Fibroblast of peridontal ligament (primary cell): ENCODE results near the gene RRP15.

Source experiments
- DNase-seq: peaks from one replicate; pipeline ENCODE4 v3.0.0-alpha.2; 2010; ENCODE audit errors: extremely low read depth

RRP15 gene, protein sequence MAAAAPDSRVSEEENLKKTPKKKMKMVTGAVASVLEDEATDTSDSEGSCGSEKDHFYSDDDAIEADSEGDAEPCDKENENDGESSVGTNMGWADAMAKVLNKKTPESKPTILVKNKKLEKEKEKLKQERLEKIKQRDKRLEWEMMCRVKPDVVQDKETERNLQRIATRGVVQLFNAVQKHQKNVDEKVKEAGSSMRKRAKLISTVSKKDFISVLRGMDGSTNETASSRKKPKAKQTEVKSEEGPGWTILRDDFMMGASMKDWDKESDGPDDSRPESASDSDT

DNA sequence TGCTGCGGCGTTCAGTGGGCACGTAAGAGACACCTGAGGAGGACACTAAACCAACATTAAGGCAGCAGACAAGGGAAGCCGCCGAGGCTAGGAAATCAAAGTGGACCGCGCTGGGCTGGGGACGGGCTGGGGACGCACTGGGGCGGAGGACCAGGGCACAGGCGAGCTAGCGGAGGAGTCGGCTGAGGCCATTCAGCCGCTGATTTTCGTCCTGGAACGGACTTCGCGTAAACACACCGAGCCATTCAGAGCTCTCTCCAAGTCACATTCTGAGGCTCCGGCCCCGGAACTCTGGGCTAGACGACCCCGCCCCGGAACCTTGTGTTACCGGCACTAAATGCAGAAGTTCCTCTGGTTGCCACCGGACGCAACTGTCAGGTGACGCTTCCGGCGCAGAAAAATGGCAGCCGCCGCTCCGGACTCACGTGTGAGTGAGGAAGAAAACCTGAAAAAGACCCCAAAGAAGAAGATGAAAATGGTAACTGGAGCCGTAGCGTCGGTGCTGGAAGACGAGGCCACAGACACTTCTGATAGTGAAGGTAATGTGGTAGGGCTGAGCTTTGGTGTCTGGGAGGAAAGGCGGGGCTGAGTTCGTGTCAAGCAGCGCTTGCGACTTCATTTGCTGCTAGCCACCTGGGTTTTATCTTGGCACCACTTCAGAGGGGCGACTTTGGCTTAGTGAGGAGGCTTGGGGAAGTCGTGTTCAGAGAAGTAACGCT, at the start of gene RRP15:
Gene RRP15 (plus strand): TSS at position 377 of the 719 bp plus-strand sequence. CDS start 24 bp downstream, at position 401.
- DNase-seq: peak; percentile 91

DNA sequence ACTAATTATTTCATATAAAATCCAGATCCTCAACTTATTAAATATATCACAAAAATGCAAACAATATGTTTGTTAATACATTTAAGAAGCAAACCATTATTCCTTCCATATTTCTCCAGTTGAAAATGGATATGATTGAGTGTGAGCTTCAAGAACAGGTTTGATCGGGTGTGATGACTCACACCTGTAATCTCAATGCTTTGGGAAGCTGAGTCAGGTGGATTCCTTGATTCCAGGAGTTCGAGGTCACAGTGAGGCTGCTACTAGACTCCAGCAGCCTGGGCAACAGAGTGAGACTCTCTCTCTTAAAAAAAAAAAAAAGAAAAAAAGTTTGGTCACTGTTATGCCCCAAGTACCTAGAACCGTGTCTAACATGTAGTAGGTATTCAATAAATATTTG, 42.9 kb upstream of the RRP15 start:
- DNase-seq: no peak

DNA sequence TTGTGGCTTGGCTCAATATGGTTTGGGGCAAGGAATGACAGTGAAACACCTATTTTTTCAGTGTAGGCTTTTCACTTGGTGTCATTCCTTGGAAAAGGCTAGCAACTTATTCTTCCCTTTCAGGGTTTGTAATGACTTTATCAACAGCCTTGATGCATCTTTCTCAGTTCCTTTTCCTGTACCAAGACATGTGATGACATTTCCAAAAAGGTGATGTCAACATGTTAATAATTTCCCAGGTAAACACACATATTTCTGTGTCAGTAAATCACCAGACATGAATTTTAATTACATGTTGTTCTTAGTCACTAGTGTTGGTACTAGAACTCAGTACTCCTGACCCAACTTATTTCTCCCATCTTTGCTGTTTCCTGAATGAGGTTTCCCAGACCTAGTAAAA, 37.8 kb upstream of the RRP15 start:
- no peak for DNase-seq

DNA sequence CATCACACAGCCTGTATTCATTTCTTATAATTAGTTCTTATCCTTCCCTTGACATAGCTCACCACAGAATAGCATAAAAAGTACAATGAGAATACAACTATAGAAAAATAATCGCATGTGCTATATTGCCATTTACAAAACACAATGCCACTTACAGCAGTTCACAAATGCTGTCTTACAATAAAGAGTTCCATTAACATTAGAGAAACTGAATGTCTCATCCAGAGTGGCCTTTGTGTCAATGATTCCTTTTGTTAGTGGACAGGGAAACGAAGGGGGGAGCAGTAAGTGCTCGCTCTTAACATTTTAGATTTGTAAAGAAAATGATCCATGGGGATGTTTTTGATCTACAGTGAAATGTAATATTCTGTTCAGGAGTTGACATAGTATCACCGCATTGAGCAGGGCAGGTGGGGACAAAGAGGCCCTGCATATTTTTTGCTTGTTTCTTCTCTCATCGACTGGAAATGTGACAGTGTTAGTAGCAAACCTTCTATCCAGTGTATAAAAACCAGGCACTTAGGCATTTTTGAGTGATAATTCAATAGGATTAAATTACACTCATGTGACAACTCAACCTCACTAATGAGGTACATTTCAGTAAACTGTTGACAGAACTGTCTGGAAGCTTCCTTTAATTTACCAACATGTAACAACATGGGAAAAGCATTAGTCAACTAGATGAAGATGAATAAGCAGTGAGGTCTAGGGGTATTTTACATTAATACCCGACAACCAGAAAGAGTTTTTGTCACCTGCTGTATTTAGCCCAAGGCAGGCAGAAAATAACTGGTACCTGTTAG, 35.6 kb upstream of the RRP15 start:
- no peak for DNase-seq

DNA sequence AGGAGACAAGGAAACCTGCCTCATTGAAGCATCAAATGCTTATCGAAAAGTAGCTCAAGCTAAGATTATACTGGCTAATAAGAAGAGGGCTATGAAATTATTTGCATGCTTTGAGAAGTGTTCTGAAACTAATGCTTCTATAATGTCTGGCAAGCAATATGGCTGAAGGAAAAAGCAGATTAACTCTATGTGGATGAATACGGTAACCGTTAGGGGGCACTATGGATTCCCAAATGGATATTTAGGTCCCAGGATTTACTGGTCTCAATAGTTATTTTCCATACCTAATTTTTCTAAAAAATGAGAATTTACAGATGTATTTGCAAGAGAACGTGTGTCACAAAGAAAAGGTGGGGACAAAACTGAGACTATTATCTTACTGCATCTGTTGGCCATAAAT, 34.6 kb upstream of the RRP15 start:
- no peak for DNase-seq

DNA sequence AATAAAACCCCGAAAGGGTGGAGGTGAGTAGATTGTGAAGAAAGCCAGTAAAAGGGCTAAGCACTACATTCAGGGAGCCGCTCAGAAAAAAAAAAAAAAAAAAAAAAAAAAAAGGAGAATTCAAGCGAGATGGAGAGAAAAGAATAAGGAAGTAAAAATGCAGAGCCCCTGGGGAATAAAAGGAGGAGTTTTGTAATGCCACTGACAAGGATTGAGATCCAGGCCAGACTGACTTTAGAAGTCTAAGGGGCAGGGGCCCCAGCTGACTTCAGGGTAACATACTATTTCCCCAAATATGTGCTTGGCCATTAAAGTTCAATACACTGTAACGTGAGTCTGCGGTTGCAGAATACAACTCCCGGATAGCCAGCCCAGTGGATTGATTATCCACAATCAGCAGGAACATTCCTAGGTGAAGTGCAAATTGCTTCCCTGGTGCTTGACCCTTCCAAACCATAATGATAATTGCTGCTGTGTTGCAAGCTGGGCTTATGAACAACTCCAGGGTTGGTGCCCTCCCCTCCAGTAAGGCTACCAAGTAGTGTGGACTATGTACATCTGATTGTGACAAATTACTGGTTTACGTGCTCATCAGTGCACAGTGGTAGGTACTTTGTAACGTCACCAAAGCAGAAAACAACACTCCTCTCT, 30.7 kb upstream of the RRP15 start:
- peak; percentile 6 for DNase-seq

DNA sequence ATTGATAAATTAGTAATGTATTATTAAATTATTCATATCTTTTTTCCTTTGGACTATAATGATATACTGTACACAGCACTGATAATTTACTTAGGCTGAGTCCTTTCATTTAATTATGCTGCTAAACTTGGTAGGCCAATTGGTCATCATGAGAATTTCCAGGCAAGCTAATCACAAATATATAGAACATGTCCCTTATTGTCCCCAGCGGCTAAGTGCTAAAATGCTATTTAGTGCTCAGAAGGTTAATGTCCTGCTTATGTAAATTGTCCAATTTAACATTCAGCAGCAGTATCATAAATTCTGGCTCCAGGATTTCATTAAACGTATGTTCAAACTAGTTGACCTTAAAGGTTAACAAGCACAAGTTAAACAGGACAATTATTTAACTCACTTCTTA, 30.0 kb upstream of the RRP15 start:
- DNase-seq: no peak

DNA sequence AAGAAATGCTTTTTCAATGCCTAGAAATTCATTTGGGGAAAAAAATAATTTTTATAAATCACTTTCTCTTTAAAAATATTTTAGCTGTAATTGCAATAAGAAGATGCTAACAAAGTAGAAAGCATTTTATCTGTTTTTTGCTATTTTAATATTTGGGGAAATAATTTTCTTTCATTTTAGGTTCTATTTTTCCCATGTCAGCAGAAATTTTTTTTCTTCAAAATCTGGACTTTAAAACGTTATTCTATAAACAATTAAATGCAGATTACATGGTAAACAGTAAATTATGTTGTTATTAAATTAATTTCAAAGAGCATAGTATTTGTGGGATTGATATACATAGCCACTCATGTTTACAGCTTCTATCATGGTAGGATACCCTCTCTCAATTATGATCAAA, 27.7 kb upstream of the RRP15 start:
- no peak for DNase-seq

DNA sequence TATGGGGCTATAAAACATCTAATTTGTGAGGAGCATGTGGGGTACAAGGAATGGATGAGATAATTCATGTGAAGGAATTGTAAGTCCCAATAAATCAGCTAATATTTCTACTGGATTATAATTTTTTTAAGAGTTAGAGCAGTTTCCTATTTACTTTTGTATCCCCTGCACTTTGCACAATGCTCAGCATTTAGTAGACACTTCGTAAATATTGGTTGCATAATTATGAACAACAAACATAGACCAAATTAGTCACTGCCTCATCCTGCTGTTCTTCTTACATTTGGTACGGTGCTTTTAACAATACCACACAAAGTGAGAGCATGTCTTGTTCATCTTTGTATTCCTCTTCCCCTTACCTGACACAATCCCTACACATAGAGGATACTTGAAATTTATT, 27.1 kb upstream of the RRP15 start:
- DNase-seq: no peak

DNA sequence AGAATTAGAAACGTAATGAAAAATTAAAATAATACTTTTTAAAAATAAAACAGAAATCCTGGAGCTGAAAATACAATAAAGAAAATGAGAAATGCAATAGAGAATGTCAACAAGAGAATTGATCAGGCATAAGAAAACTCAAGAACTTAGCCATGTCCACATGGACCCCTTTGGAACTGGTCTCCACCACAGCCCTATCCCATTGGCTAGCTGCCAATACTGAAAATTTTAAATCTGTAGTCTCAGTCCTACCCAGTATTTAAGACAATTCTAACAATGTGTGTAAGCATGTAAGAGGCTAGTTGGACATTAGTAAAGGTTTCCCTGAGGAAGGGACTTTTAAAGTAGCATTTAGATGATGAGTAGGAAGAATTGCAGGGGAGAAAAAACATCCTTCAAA, 25.8 kb upstream of the RRP15 start:
- no peak for DNase-seq

DNA sequence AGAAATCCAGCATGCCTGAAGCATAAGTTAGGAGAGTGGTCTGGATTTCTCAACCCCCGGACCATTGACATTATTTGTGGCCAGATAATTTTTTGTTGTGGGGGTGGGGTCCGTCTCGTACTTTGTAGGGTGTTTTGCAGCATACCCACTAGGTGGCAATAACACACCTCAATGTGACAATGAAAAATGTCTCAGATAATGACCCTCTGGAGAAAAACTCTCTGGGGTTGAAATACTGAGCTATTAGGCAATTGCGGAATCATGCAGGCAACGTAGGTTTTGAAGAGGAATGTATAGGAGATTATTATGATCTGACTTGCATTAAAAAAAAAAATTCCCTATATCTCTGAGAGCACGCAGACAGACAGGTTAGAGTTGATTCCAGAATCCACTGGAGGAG, 25.3 kb upstream of the RRP15 start:
- DNase-seq: no peak

DNA sequence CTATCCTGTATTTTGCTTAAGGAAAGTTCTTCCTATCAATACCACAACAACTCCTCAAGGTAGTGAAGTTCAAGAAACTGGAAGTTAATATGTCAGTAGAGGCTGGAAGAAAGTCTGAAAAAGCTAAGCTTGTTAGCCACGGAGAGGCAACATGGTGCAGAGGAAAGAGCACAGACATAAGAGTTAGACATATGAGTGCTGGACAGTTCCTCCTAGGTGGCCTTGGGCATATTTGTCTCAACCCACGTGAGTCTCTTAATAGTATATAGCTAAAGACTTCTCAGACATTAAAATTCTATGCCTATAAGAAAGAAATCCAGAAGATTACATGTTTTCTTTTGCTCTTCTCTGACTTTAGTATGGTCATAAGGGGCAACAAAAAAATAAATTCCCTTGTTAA, 22.8 kb upstream of the RRP15 start:
- no peak for DNase-seq

DNA sequence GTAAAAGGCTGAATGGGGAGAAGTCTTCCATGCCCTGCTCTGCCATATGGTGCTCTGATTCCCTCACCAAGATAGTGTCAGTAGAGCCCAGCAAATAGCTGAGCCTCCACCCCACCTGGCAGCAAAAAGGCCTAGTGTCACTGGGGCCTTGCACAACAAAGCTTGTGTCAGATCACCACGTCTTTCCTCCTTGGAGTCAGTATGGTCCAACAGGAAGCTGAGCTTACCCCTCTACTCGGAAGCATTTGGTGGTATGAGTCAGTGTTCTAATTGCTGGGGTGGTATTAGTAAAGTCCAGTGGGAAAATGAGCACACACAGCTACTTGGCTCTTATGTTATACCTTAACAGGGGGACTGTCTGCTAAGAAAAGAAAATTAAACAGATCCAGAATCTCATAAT, 18.7 kb upstream of the RRP15 start:
- peak; percentile 29 for DNase-seq

DNA sequence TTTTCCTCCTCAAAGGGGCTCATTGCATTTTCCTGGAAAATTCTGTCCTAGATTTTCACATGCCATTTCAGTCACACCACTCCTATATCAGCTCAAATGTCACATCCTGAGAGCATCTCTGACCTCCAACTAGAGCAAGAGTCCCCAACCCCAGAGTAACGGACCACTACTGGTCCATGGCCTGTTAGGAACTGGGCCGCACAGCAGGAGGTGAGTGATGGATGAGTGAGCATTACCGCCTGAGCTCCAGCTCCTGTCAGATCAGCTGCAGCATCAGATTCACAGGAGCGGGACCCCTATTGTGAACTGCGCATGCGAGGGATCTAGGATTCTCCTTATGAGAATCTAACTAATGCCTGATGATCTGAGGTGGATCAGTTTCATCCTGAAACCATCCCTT, 12.7 kb upstream of the RRP15 start:
- DNase-seq: no peak

DNA sequence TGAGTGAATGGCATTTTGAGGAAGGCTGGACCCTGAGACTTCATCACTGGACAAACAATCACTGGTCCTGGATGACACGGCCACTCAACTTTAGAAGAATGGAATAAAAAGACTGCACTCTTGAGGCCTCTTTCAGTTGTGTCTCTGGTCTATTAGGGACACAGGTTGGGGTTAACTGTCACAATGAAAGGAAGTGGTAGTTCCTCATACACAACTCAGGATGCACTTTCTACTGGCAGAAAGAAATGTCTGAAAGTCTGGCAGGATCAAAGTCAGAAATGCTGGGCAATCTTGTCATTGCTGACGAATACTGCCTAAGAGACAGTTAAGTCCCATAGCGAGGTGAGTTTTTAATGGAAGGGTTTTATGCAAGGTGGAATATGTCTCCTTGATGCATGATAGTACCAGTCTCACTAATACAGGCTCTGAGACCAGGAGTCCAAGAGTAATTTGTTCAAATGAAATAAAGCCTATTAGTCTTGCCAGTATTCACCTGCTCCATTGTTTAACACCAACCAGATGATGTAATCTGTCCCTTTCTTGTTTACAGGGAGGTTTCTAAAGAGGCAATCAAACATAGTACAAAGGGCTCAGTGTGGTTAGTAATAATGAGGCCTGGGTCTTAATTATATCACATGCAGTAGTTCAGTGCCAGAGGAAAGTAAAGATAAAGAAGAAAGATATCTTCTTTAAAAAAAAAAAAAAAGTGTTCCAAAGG, 11.2 kb upstream of the RRP15 start:
- no peak for DNase-seq

DNA sequence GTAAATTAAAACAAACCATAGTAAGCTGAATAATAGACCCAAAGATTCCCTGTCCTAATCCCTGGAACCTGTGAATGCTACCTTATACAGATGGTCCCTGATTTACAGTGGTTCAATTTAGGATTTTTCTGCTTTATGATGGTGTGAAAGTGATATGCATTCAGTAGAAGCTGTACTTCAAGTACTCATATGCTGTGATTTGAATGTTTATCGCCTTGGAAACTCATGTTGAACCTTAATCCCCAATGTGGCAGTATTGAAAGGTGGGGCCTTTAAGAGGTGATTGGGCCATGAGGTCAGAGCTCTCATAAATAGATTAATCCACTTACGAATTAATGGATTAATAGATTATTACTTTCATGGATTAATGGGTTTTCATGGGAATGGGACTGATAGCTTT, 10.6 kb upstream of the RRP15 start:
- no peak for DNase-seq

DNA sequence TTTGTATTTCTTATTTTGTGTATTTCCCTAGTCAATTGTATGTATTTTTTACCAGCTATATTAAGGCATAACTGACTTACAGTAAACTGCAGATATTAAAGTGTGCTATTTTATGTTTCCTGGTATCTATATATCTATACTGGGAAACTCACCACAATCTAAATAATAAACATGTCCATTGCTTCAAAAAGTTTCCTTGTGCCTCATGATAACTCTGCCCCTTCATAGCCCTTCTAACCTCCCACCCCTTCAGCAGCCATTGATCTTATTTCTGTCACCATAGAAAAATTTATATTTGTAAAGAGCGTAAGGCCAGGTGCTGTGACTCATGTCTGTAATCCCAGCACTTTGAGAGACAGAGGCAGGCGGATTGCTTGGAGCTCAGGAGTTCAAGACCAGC, 9.3 kb upstream of the RRP15 start:
- no peak for DNase-seq

DNA sequence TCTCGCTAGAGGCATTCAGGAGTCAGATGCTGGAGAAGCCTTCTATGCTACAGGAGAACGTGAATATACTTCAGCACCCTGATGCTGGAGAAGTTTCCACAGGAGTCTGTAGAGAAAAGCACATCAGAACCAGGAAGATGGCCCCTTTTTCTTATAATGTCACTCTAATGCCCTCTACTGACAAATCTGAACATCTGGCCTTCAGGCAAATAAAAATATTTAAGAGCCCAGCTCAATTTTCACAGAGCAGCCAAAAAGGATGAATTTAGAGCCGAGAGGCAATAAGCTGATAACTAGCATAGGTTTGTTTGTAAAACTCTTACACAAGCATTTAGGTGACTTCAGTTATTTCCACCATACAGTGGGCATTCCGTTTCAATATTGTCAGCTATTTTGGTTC, 3.8 kb upstream of the RRP15 start:
- no peak for DNase-seq

DNA sequence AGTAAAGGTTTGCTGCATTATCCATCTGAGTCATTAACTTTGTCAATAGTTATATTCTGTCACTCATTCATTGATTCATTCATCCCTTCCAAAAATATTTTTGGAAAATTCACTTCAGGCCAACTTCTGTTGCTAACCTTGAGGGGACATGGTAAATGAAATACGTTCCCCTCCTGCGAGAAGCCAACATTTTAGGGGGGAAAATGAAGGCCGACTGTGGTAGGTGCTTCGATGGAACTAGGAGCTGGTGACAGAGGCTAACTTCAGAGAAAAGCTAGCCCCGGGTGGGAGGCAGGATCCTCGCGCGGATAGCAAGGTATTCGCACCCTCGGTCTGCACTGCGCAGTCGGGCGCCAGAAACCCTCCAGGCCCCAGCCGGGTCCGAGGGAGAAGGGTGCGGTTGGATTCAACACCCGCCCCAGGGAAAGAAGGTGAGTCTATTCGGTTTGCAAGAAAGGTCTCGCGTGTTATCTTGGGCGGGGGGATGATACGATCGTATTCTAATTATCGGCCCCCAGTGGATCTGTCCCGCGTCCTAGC, 646 bp upstream of the RRP15 start:
- no peak for DNase-seq

DNA sequence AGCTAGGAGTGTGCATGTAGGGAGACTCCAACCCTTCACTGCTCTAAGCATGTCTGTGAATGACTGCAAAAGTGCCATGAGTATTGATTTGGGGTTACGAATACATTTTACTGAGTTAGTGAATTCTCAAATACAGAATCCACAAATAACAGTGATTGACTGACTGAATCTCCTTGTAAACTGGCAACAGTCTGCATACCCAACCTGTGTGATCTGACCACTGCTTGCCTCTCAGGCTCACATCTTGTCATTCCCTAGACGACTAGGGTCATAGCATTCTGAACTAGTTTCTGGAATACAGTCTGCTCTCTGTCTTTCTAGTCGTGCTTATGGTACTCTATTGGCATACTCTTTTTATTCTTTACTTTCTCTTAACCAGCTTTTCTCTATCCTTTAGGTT, 7.4 kb downstream of the RRP15 start:
- DNase-seq: no peak

DNA sequence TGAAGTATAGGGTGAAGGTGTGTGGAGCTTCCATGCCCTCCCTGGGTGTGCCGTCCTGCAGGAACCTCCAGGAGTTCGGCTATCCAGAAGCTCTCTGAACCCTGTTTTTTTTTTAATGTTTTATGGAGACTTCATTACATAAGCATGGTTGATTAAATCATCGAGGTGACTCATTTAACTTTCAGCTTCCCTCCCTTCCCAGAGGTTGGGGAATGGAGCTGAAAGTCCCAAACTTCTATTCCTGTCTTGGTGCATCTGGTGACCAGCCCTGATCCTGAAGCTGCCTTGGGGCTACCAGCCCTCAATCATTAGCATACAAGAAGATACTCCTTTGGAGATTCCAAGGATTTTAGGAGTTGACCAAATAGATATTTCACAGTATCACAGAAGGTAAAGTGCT, 9.5 kb downstream of the RRP15 start:
- DNase-seq: peak; percentile 37
